ENCODE data around the gene AOPEP. TPM values are rescaled to one million over a fixed set of nuclear protein-coding genes. Genes with fewer than 3 reads are reported as not detected.

Gene AOPEP
- polyA plus RNA-seq, 1 of the 3 experiments (the other 2 are of a cell fraction), result 54.6 TPM

GRCh38 chr9:94950579-94951323 lies 224.3 kb downstream of the AOPEP start:
- POLR2A ChIA-PET, result interaction anchor here (0.9 kb wide), 1 partner anchor 22 kb away, joined by 3 read pairs; no protein-coding TSS in a partner anchor
- H3K27me3 ChIP-seq (ENCODE audit: insufficient read depth), result no peaks in the 10 kb centered on the region
- no peaks in the 10 kb centered on the region for H3F3A ChIP-seq (replicated peaks; ENCODE audit: insufficient read depth)
- H3K9me2 ChIP-seq, result no peaks in the 10 kb centered on the region
- TF ChIP-seq IRF3 (IDR thresholded peaks at IDR 0.05; ENCODE audit: low read depth, low read length) (no peak), JUND (IDR thresholded peaks at IDR 0.05) (peak; percentile 52), EP300 (IDR thresholded peaks at IDR 0.05; ENCODE audit: borderline replicate concordance in 1 of 2, low read depth in 1 of 2, low read length in 1 of 2) (peak in 1 of 2 experiments; percentile 60; a peak in 1 of 4 replicates), NFIC (IDR thresholded peaks at IDR 0.05; ENCODE audit: borderline replicate concordance) (peak; percentile 86), PBX3 (IDR thresholded peaks at IDR 0.05) (peak; percentile 84), FOXM1 (IDR thresholded peaks at IDR 0.05; ENCODE audit: low read depth) (no peak), TCF12 (IDR thresholded peaks at IDR 0.05) (peak; percentile 74), TEAD4 (IDR thresholded peaks at IDR 0.05; ENCODE audit: borderline replicate concordance, insufficient read depth) (0 out of 2 replicates have a peak, but pooled peaks have one; percentile 54), POLR2AphosphoS5 (IDR thresholded peaks at IDR 0.05; ENCODE audit: low read depth, low read length) (peak; percentile 30; the same call in 1 of the 2 replicates), YY1 (IDR thresholded peaks at IDR 0.05; ENCODE audit: low read depth) (no peak), ELF1 (IDR thresholded peaks at IDR 0.05) (no peak), RXRA (IDR thresholded peaks at IDR 0.05; ENCODE audit: borderline replicate concordance, low read depth) (peak; percentile 83; the same call in 1 of the 2 replicates)
- no peak overlapping the region for H2AFZ ChIP-seq (ENCODE audit: low read depth)
- no peak for DNase-seq
- H4K20me1 ChIP-seq (ENCODE audit: insufficient read depth), result no peaks in the 10 kb centered on the region
- H3K4me3 ChIP-seq (ENCODE audit: low read depth in 2 of 2, low read length in 1 of 2), result no peak overlapping the region
- peaks cover 24 to 35% of the 10 kb centered on the region in 2 experiments for H3K4me1 ChIP-seq (ENCODE audit: control insufficient read depth in 1 of 2, insufficient read depth in 2 of 2, low read depth in 1 of 2, low read length in 1 of 2)
- WGBS (ENCODE audit: low lambda C conversion rate), result 64% methylated on average over 7 of the region's 7 CpGs
- H3K36me3 ChIP-seq (replicated peaks in 1 of 2; ENCODE audit: control insufficient read depth in 1 of 2, insufficient read depth in 2 of 2, low read length in 1 of 2), result peaks cover 7 to 9% of the 10 kb centered on the region in 2 experiments
- no peak overlapping the region for H3K9ac ChIP-seq
- H3K27ac ChIP-seq (ENCODE audit: low read depth in 2 of 2, low read length in 1 of 2), result peak overlapping the region in 1 of 2 experiments; percentile 83; a peak in 2 of 4 replicates
- CTCF ChIA-PET, result interaction anchor here (0.5 to 1.7 kb wide), 4 partner anchors 12 to 148 kb away, joined by 3 to 4 read pairs (median 3); no protein-coding TSS in a partner anchor
- no peaks in the 10 kb centered on the region; the same call in 1 of the 2 replicates for H3K79me2 ChIP-seq (ENCODE audit: insufficient read depth)
- H3K9me3 ChIP-seq, result no peaks in the 10 kb centered on the region
- H3K4me2 ChIP-seq, result peak overlapping the region; percentile 55

GRCh38 chr9:94951324-94952135 lies 225.0 kb downstream of the AOPEP start:
- peak overlapping the region; percentile 55 for H3K4me2 ChIP-seq

More at GRCh38 chr9:94951324-94952135, 225.0 kb downstream of the AOPEP start:
- WGBS (ENCODE audit: low lambda C conversion rate), result 93% methylated on average over 5 of the region's 5 CpGs
- ChIA-PET POLR2A (no interaction called here), CTCF (interaction anchor here (1.7 kb wide), 2 partner anchors 13 to 28 kb away, joined by 3 to 4 read pairs; no protein-coding TSS in a partner anchor)
- H4K20me1 ChIP-seq (ENCODE audit: insufficient read depth), result no peaks in the 10 kb centered on the region
- H3K4me1 ChIP-seq (ENCODE audit: control insufficient read depth in 1 of 2, insufficient read depth in 2 of 2, low read depth in 1 of 2, low read length in 1 of 2), result peaks cover 22 to 28% of the 10 kb centered on the region in 2 experiments
- H3F3A ChIP-seq (replicated peaks; ENCODE audit: insufficient read depth), result no peaks in the 10 kb centered on the region
- TF ChIP-seq ELF1 (IDR thresholded peaks at IDR 0.05) (no peak), POLR2AphosphoS5 (IDR thresholded peaks at IDR 0.05; ENCODE audit: low read depth, low read length) (no peak), NFIC (IDR thresholded peaks at IDR 0.05; ENCODE audit: borderline replicate concordance) (no peak), RCOR1 (IDR thresholded peaks at IDR 0.05; ENCODE audit: low read length) (no peak), EZH2phosphoT487 (IDR thresholded peaks at IDR 0.05; ENCODE audit: borderline replicate concordance, low read depth) (no peak)
- H3K27ac ChIP-seq (ENCODE audit: low read depth in 2 of 2, low read length in 1 of 2), result peak overlapping the region in 1 of 2 experiments; percentile 83; a peak in 2 of 4 replicates
- H3K9ac ChIP-seq, result no peak overlapping the region
- H3K79me2 ChIP-seq (ENCODE audit: insufficient read depth), result no peaks in the 10 kb centered on the region; the same call in 1 of the 2 replicates
- H3K9me2 ChIP-seq, result no peaks in the 10 kb centered on the region
- no peak for DNase-seq
- H3K4me3 ChIP-seq (ENCODE audit: low read depth in 2 of 2, low read length in 1 of 2), result no peak overlapping the region
- no peak overlapping the region for H2AFZ ChIP-seq (ENCODE audit: low read depth)
- H3K9me3 ChIP-seq, result no peaks in the 10 kb centered on the region
- no peaks in the 10 kb centered on the region for H3K27me3 ChIP-seq (ENCODE audit: insufficient read depth)
- H3K36me3 ChIP-seq (replicated peaks in 1 of 2; ENCODE audit: control insufficient read depth in 1 of 2, insufficient read depth in 2 of 2, low read length in 1 of 2), result peaks cover 11 to 17% of the 10 kb centered on the region in 2 experiments
